GM18511 (cell line): ENCODE results near the gene MAST3.
A peak's percentile ranks its signal among the peaks of the same experiment; 100 is the strongest.

Experiments
- ATAC-seq: cut with Tn5 transposase; IDR thresholded peaks from one replicate; pipeline ENCODE4 v1.9.1; 2021; ENCODE audit warnings: mild to moderate bottlenecking, moderate library complexity; ENCODE audit not compliant: unreplicated experiment

The MAST3 gene

GRCh38 chr19:18110609-18111232, 13.1 kb downstream of the MAST3 start:
- no peak for ATAC-seq

DNA sequence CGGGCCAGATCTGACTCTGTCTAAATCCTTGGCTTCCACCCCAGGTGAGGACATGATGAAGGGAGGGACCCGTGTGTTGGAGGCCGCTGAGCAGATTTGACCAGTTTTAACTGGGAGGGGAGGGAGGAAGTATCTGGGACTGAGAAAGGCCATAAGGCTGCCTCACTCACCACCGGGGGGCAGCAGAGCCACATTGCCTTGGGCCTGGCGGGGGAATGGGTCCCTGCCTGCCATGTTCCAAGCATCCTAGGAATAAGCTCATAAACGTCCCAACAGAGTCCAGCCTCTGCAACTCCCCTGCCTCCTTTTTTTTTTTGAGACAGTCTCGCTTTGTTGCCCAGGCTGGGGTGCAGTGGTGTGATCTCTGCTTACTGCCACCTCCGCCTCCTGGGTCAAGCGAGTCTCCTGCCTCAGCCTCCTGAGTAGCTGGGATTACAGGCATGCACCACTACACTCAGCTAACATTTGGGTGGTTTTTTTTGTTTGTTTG, 15.5 kb downstream of the MAST3 start:
- no peak for ATAC-seq

DNA sequence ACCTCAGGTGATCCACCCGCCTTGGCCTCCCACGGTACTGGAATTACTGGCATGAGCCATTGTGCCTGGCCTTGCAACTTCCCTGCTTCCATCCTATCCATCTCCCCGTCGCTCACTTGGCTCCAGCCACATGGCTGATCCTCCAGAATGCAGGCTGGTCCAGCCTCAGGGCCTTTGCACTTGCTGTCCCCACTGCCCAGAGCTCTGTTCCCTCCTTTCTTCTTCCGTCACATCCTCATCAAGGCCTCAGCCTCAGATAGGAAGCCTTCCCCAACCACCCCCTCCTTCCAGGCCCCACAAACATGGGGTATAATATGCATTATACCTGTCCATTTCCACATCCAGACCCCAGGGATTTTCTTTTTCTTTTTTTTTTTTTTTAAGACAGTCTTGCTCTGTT, 16.2 kb downstream of the MAST3 start:
- no peak for ATAC-seq

DNA sequence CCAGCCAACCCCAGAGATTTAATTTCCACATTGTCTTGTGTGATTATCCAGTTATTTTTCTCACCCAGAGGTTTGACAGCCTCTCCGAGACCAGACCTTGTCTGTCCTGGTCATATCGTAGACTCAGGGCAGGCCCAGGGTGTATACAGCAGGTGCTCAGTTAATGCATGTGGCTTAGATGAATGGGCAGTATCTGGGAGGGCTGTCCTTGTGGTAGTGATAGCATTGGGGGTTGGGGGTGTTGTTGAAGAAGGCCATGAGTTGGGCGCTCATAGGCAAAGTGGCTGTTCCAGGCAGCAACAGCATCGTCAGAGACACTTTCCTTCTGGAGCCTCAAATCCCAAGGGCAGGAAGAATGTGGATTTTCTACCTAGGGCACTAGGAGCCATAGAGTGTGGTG, 16.9 kb downstream of the MAST3 start:
- ATAC-seq: no peak

- no peak for ATAC-seq
Measured at GRCh38 chr19:18117364-18117691, 19.8 kb downstream of the MAST3 start.

DNA sequence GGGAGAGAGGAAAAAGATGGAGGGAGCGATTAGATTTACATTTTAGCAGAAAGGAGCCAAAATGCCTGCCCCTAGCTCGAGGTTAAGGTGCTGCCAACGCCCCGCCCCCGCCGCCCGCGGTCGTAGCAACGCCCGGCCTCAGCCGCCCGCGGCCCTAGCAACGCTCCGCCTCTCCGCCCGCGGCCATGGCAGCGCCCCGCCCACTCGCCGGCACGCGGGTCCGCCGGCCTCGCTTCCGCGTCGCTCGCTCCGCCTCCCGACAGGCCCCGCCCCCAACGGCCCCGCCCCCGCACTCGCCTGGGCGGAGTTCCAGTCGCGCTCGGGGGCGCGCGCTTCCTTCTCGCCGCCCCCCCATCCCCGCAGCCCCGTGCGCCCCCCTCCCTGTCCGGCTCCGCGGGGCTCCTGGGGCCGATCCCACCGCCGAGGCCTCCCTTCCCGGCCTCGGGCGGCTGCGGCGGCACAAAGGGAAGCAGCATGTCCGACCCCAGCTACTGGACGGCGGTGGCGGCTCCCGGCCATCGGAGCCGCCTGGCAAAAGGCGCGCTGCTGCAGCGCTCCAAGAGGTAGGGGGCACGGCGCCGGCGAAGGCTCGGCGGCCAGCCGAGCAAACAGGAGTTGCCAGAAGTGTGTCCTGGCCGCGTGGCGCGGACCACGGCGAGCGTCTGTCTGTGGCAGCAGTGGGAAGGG, 20.3 kb downstream of the MAST3 start:
- peak; percentile 80 for ATAC-seq

DNA sequence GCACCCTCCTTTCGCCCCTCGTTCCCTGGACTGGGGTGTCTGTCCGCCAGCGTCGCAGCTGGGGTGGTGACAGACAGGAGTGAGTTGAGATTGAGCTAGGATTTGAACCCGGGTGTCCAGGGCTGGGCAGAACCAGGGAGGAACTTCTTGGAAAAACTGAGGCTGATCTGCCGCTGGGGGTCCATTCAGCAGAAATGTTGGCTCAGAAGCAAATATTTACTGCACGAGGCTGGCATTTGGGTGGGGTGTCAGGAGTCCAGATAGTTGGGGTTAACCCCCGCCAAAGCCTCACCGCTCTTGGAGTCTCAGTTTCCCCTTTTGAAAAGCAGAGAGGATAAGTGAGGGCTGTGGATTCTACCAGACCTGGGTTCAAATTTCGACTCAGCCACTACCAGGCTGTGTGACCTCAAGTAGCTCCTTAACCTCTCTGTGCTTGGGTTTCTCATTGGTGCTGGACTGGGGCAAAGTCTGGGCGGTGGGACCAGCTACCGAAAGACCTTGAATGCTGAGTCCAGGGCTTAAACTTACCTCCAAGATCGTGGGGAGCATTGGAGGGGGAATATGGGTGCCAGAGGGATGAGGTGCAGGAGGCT, 20.9 kb downstream of the MAST3 start:
- ATAC-seq: no peak

DNA sequence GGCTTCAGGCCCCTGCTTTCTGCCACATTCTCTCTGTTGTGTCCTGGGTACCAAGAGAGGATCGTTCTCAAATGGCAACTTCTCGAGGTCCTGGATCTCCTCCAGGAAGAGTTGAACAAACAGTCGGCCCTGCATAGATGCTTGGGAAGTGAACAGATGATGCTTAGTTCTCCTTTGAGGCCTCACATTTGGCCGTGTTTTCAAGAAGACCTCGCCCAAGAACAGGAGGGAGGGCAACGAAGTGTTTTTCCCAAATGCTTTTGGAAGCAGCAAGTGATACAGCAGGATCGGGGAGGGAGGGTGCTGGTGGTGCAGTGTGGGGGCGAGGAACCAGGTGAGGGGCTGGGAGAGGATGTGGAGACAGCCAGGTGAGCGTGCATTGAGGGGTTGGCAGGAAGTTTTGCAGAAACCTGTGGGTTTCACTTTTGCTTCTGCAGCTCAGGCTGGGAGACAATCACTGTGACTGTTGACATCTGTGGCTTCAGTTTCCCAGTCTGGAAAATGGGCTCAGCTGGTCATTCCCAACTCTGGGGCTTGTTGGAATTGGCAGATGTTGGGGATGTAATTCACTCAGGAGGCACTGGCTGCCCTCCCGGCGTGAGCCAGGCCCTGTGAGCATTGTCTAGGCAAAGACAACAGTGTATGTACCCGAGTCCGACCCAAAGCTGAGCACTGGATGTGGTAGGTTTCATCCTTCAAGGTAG, 21.6 kb downstream of the MAST3 start:
- ATAC-seq: no peak

DNA sequence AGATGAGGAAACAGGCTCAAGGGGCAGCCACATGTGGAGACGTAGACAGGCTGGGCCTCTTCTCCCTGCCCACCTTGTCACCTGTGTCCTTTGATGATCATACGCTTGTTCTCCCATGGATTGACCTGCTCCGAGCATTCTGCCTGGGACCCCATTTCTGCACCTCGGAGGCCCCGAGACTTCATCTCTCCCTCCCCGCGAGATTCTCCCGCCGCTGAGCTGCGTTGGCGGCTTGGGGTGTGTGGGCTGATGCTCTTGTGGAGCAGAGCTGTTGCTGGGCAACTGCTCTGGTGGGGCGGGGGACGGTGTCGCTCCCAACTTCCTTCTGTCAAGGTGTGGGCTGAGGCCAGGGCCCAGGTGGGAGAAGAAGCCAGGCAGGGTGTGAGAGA, 22.1 kb downstream of the MAST3 start:
- ATAC-seq: no peak

GRCh38 chr19:18120127-18120526, 22.5 kb downstream of the MAST3 start:
- no peak for ATAC-seq

DNA sequence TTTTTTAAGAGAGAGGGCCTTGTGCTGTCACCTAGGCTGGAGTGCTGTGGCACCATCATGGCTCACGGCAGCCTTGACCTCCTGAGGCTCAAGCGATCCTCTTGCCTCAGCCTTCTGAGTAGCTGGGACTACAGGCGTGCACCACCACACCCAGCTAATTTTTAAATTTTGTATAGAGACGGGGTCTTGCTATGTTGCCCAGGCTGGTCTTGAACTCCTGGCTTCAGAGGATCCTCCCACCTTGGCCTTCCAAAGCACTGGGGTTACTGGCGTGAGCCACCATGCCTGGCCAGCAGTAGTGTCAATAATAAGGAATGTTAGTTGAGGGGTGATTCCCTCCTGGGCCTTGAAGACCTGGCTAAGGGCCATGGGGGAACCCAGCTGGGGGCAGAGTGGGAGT, 23.6 kb downstream of the MAST3 start:
- no peak for ATAC-seq

GRCh38 chr19:18122424-18122823, 24.8 kb downstream of the MAST3 start:
- ATAC-seq: no peak

DNA sequence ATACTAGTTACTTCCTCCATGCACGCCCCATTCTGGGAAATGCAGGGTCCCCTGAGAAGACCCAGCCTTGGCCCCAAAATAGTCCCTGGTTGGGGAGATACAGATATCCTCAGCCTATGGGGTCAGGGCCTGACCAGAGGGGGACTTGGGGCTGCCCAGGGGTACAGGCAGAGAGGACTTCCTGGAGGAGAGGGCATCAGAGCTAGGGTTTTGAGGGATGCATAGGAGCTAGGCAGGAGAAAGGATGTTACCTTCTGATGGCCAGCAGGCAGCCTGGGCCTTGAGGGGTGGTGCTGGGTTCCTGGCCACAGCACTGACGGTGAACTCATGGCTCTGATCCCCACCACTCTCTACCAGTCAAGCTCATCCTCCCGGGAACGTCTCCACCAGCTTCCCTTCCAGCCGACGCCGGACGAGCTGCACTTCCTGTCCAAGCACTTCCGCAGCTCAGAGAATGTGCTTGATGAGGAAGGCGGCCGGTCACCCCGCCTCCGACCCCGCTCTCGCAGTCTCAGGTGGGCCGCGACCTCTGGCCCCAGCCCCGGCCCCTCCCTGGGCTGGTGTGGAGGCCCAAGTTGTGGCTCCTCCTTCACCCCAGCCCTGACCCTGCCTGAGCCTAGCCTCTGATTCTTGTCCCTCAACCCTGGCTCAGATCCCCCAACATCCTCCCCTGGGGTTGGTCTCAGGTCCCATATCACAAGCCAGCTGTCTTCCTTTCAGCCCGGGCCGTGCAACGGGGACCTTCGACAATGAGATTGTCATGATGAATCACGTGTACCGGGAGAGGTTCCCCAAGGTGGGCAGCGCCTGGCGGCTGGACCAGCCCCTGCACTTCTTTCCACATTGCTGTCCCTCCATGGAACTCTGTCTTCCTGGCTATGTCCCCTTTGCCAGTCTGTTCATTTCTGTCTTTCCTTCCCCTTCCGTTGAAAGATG, 25.6 kb downstream of the MAST3 start:
- ATAC-seq: no peak

GRCh38 chr19:18123819-18124218, 26.2 kb downstream of the MAST3 start:
- ATAC-seq: no peak

DNA sequence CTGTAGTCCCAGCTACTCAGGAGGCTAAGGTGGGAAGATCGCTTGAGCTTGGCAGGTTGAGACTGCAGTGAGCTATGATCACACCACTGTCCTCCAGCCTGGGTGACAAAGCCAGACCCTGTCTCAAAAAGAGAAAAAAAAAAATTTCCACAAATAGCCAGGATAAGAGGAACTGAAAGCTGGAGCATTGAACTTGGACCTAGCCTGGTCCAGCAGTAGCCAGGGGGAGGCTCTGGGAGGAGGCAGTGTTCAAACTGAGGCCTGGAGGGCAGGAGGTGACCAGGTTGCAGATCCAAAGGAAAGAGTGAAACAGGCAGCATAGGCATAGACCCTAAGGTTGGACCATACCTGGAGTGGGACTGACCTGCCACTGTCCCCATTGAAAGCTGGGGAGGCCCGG, 28.5 kb downstream of the MAST3 start:
- ATAC-seq: no peak

DNA sequence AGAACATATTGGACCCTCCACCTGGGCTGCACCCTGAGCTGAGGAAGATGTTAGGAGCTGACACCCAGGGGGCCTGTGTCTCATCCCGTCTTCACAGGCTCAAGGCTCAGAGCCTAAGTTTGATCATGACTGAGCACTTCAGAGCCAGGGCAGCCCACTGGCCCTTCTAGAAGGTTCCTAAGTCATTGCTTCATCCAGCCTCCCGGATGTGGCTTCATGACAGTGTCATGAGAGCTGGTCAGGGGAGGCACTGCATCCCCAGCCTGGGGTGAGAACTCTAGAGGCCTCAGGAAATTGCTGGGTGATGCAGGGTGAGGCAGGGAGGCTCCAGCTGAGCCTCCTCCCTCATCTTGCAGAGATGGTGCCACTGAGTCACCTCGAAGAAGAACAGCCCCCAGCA, 30.5 kb downstream of the MAST3 start:
- no peak for ATAC-seq

- no peak for ATAC-seq
Measured at GRCh38 chr19:18128805-18129204, 31.2 kb downstream of the MAST3 start.

DNA sequence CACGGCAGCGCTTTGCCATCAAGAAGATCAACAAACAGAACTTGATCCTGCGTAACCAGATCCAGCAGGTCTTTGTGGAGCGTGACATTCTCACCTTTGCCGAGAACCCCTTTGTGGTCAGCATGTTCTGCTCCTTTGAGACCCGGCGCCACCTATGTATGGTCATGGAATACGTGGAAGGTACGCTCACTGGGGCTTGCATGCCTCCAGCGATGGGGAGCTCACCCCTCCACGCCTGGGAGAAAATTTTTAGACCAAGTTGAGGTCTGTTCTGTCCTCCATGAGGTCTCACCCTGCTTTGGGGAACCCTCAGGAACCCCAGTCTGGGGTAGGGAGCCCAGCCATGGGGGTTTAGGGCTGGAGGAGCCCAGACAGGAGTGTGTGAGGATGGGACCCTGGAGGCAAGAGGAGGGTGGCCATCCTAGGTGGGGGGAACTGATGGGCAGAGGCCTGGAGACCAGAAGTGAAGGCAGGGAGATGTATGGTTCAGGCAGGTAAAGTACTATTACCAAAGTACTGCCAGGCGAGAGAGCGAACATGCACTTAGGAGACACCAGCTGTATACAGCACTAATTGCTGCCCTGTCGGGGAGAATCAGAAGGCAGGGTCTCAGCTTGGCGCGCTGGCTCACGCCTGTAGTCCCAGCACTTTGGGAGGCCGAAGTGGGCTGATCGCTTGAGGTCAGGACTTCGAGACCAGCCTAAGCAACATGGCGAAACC, 33.1 kb downstream of the MAST3 start:
- ATAC-seq: no peak

GRCh38 chr19:18131841-18132596, 34.4 kb downstream of the MAST3 start:
- no peak for ATAC-seq
